IMR-90 (cell line): ENCODE data around the gene PGBD1. TPM values are rescaled to one million over a fixed set of nuclear protein-coding genes. Genes with fewer than 3 reads are reported as not detected.

Experiments
- ATAC-seq: fragments of 200-7000 bp; cut with Tn5 transposase; 2 replicates; pipeline ENCODE4 v1.9.1; 2020; ENCODE audit warnings: low read depth, mild to moderate bottlenecking, moderate library complexity
- BruUV-seq: library from RNA; stranded (reverse); fragments of 400-500 nt; replicated peaks from 2 replicates; lab custom pipeline; 2021; lab: Mats Ljungman, UMichigan
- CTCF ChIA-PET: fragments of 300-600 bp; formaldehyde crosslinking; extraction: SDS; loops from one replicate; lab custom pipeline; 2021; ENCODE audit warnings: antibody characterized with exemption; lab: Yijun Ruan, JAX
- POLR2A ChIA-PET: fragments of 300-600 bp; sonication (Branson Sonifier 250); formaldehyde crosslinking; loops from one replicate; lab custom pipeline; 2022; ENCODE audit warnings: antibody characterized with exemption; ENCODE audit not compliant: unreplicated experiment; lab: Charles Lee
- DNase-seq: peaks from one replicate; pipeline ENCODE4 v3.0.0; 2013
- H2AFZ ChIP-seq: replicated peaks from 2 replicates; pipeline ENCODE3; 2013; ENCODE audit warnings: low read length, mild to moderate bottlenecking; ENCODE audit not compliant: poor library complexity
- H2AK5ac ChIP-seq: 2 replicates; pipeline ENCODE4 v1.6.1; 2013; ENCODE audit warnings: low read depth, low read length, inconsistent platforms
- H2AK9ac ChIP-seq: replicated peaks from 2 replicates; pipeline ENCODE3; 2013; ENCODE audit warnings: mild to moderate bottlenecking, low read depth, low read length, moderate library complexity; ENCODE audit not compliant: poor library complexity
- H2BK120ac ChIP-seq: 2 replicates; pipeline ENCODE4 v1.6.1; 2013; ENCODE audit warnings: low read depth, low read length, inconsistent platforms
- H2BK15ac ChIP-seq: 3 replicates; pipeline ENCODE4 v1.6.1; 2013; ENCODE audit warnings: low read depth, low read length, inconsistent platforms
- H2BK20ac ChIP-seq: 2 replicates; pipeline ENCODE4 v1.6.1; 2013; ENCODE audit warnings: low read depth, mild to moderate bottlenecking, inconsistent platforms, low read length, moderate library complexity
- H2BK5ac ChIP-seq: 2 replicates; pipeline ENCODE4 v1.6.1; 2013; ENCODE audit warnings: mild to moderate bottlenecking, low read depth, low read length, inconsistent platforms; ENCODE audit not compliant: poor library complexity, severe bottlenecking
- H3K14ac ChIP-seq: replicated peaks from 2 replicates; pipeline ENCODE4 v1.6.1; 2013; ENCODE audit warnings: low read depth, low read length, inconsistent platforms
- H3K18ac ChIP-seq: 2 replicates; pipeline ENCODE4 v1.6.1; 2013; ENCODE audit warnings: low read depth, low read length, control low read depth
- H3K23ac ChIP-seq: 2 replicates; pipeline ENCODE4 v1.6.1; 2013; ENCODE audit warnings: low read depth, low read length, inconsistent platforms
- H3K27ac ChIP-seq: 2 replicates; pipeline ENCODE4 v1.5.1; 2013; ENCODE audit warnings: mild to moderate bottlenecking, control low read depth, low read length; ENCODE audit not compliant: insufficient read depth
- H3K27me3 ChIP-seq: 2 replicates; pipeline ENCODE4 v1.6.1; 2013; ENCODE audit warnings: low read length; ENCODE audit not compliant: control insufficient read depth, insufficient read depth
- H3K36me3 ChIP-seq: 2 replicates; pipeline ENCODE4 v1.6.1; 2013; ENCODE audit warnings: low read length, mixed read lengths; ENCODE audit not compliant: control insufficient read depth, insufficient read depth
- H3K4ac ChIP-seq: 2 replicates; pipeline ENCODE4 v1.6.1; 2013; ENCODE audit warnings: low read depth, low read length, inconsistent platforms
- H3K4me1 ChIP-seq: 2 replicates; pipeline ENCODE4 v1.6.1; 2013; ENCODE audit warnings: low read length, mixed read lengths; ENCODE audit not compliant: control insufficient read depth, insufficient read depth
- H3K4me2 ChIP-seq: 2 replicates; pipeline ENCODE4 v1.6.1; 2013; ENCODE audit warnings: low read depth, mild to moderate bottlenecking, control low read depth, low read length, moderate library complexity
- H3K4me3 ChIP-seq: 2 replicates; pipeline ENCODE4 v1.5.1; 2013; ENCODE audit warnings: low read depth, mild to moderate bottlenecking, control low read depth, low read length, moderate library complexity; ENCODE audit not compliant: insufficient read depth
- H3K56ac ChIP-seq: 2 replicates; pipeline ENCODE4 v1.6.1; 2013; ENCODE audit warnings: low read length, inconsistent platforms; ENCODE audit not compliant: insufficient read depth; ENCODE audit errors: extremely low read depth
- H3K79me1 ChIP-seq, 2 experiments: 2 replicates each; pipeline ENCODE4 v1.6.1; 2013; ENCODE audit warnings: low read length in 2 of 2, inconsistent platforms in 1 of 2, low read depth in 1 of 2
- H3K9ac ChIP-seq: 2 replicates; pipeline ENCODE4 v1.6.1; 2013; ENCODE audit warnings: low read depth, low read length, control low read depth
- H3K9me1 ChIP-seq: 2 replicates; pipeline ENCODE4 v1.6.1; 2013; ENCODE audit warnings: low read length, inconsistent platforms; ENCODE audit not compliant: insufficient read depth
- H3K9me3 ChIP-seq: 2 replicates; pipeline ENCODE4 v1.6.1; 2013; ENCODE audit warnings: low read length; ENCODE audit not compliant: control insufficient read depth, insufficient read depth
- H4K20me1 ChIP-seq: 2 replicates; pipeline ENCODE4 v1.6.1; 2013; ENCODE audit warnings: low read length, inconsistent platforms; ENCODE audit not compliant: insufficient read depth
- H4K5ac ChIP-seq: 2 replicates; pipeline ENCODE4 v1.6.1; 2013; ENCODE audit warnings: mild to moderate bottlenecking, low read depth, low read length, control low read depth
- H4K8ac ChIP-seq, 2 experiments: 2 replicates each; pipeline ENCODE4 v1.6.1; 2013; ENCODE audit warnings: low read depth in 2 of 2, low read length in 2 of 2, control low read depth in 1 of 2, inconsistent platforms in 1 of 2
- H4K91ac ChIP-seq: 2 replicates; pipeline ENCODE4 v1.6.1; 2013; ENCODE audit warnings: low read depth, low read length, inconsistent platforms; ENCODE audit not compliant: insufficient read depth
- BHLHE40 ChIP-seq: fragments of 150-350 bp; IDR thresholded peaks from 2 replicates; pipeline ENCODE4 v1.6.1; 2016; ENCODE audit warnings: mild to moderate bottlenecking, low read depth, low read length
- CEBPB ChIP-seq: IDR thresholded peaks from 2 replicates; pipeline ENCODE4 v1.6.1; 2012; ENCODE audit warnings: low read depth, low read length, improper control_type of control experiment
- CHD1 ChIP-seq: IDR thresholded peaks from 2 replicates; pipeline ENCODE4 v1.6.1; 2012; ENCODE audit warnings: low read depth, low read length, improper control_type of control experiment
- CTCF ChIP-seq: conservative IDR thresholded peaks from 2 replicates; pipeline ENCODE4 v1.5.1; 2012; ENCODE audit warnings: mild to moderate bottlenecking, low read depth, low read length, improper control_type of control experiment
- FOS ChIP-seq: fragments of 150-350 bp; IDR thresholded peaks from 2 replicates; pipeline ENCODE4 v1.6.1; 2016; ENCODE audit warnings: low read depth, low read length
- MAFK ChIP-seq: IDR thresholded peaks from 2 replicates; pipeline ENCODE4 v1.6.1; 2012; ENCODE audit warnings: low read depth, low read length, improper control_type of control experiment
- MAZ ChIP-seq: IDR thresholded peaks from 2 replicates; pipeline ENCODE4 v1.6.1; 2012; ENCODE audit warnings: low read depth, mild to moderate bottlenecking, low read length, improper control_type of control experiment, moderate library complexity, borderline replicate concordance
- MXI1 ChIP-seq: IDR thresholded peaks from 2 replicates; pipeline ENCODE4 v1.6.1; 2012; ENCODE audit warnings: low read depth, mild to moderate bottlenecking, low read length, moderate library complexity, borderline replicate concordance
- NFE2L2 ChIP-seq: fragments of 150-350 bp; IDR thresholded peaks from 2 replicates; pipeline ENCODE4 v1.6.1; 2016; ENCODE audit warnings: low read depth, mild to moderate bottlenecking, low read length
- POLR2A ChIP-seq: IDR thresholded peaks from 2 replicates; pipeline ENCODE4 v1.6.1; 2012; ENCODE audit warnings: mild to moderate bottlenecking, low read depth, low read length
- RAD21 ChIP-seq: IDR thresholded peaks from 2 replicates; pipeline ENCODE4 v1.6.1; 2012; ENCODE audit warnings: low read length, improper control_type of control experiment
- RCOR1 ChIP-seq: IDR thresholded peaks from 2 replicates; pipeline ENCODE4 v1.6.1; 2012; ENCODE audit warnings: mild to moderate bottlenecking, low read length, improper control_type of control experiment; ENCODE audit not compliant: insufficient replicate concordance
- RFX5 ChIP-seq: IDR thresholded peaks from 2 replicates; pipeline ENCODE4 v1.8.0; 2012; ENCODE audit warnings: low read depth, mild to moderate bottlenecking, low read length, moderate library complexity
- SMC3 ChIP-seq: fragments of 150-350 bp; IDR thresholded peaks from 2 replicates; pipeline ENCODE4 v1.6.1; 2016; ENCODE audit warnings: low read depth, mild to moderate bottlenecking, antibody characterized with exemption, low read length, moderate library complexity
- WGBS, 2 experiments: methylation state at CpG; one replicate each; pipeline versions ENCODE4 v1.1.5 to v1.1.7; 2013; ENCODE audit warnings: missing lambda C conversion rate in 2 of 2; ENCODE audit not compliant: insufficient read length in 1 of 2; ENCODE audit errors: extremely low coverage in 2 of 2; 5-methylcytosine and 5-hydroxymethylcytosine counted together
- dilution Hi-C: fragments of 300-500 bp; cut with HindIII; formaldehyde crosslinking; loops from one replicate; pipeline ENCODE4 v1.14.3; 2018; ENCODE audit warnings: low sequenced_read_pairs; ENCODE audit not compliant: unreplicated experiment
- in situ Hi-C: fragments of 300-500 bp; cut with MboI; formaldehyde crosslinking; loops from 3 replicates; pipeline ENCODE4 v1.14.3; 2019; ENCODE audit warnings: low sequenced_read_pairs, inconsistent platforms, mixed read lengths
- intact Hi-C: fragments of 100-400 bp; cut with micrococcal nuclease; formaldehyde crosslinking; loops from 2 replicates; pipeline ENCODE4 v1.10.0; 2022
- polyA plus RNA-seq, 3 experiments: library from polyadenylated mRNA; depleted of rRNA; stranded (reverse); fragments of >200 nt; gene quantifications; 2 replicates each; pipeline ENCODE4 v1.2.3, GENCODE V29; 2012; ENCODE audit warnings: low replicate concordance in 1 of 3
- total RNA-seq: library from RNA; depleted of rRNA; stranded (reverse); fragments of >200 nt; gene quantifications from 2 replicates; pipeline ENCODE4 v1.2.3, GENCODE V29; 2012
- TF ChIP-seq, protein P1 (sequence below): fragments of 150-350 bp; IDR thresholded peaks from 2 replicates; pipeline ENCODE4 v1.6.1; 2016; ENCODE audit warnings: low read depth, mild to moderate bottlenecking, low read length, moderate library complexity, borderline replicate concordance
- TF ChIP-seq, protein P2 (sequence below): fragments of 150-350 bp; IDR thresholded peaks from 2 replicates; pipeline ENCODE4 v1.6.1; 2017; ENCODE audit warnings: mild to moderate bottlenecking, antibody characterized with exemption, low read length, low read depth

PGBD1 gene
- total and polyA plus RNA-seq, 2 of the 4 experiments (the other 2 are of a cell fraction) = 3.9 to 6.3 TPM

- no peak for ATAC-seq
- BruUV-seq = no TSS peak
- in situ Hi-C loops = no loop called here
Observed at GRCh38 chr6:28248916-28249315, 32.5 kb upstream of the PGBD1 start.

More at GRCh38 chr6:28248916-28249315, 32.5 kb upstream of the PGBD1 start:
- TF ChIP-seq MXI1 = no peak
- TF ChIP-seq MAZ = no peak
- no peak for TF ChIP-seq CTCF
- TF ChIP-seq, protein P1, sequence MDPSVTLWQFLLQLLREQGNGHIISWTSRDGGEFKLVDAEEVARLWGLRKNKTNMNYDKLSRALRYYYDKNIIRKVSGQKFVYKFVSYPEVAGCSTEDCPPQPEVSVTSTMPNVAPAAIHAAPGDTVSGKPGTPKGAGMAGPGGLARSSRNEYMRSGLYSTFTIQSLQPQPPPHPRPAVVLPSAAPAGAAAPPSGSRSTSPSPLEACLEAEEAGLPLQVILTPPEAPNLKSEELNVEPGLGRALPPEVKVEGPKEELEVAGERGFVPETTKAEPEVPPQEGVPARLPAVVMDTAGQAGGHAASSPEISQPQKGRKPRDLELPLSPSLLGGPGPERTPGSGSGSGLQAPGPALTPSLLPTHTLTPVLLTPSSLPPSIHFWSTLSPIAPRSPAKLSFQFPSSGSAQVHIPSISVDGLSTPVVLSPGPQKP = no peak
- no peak for TF ChIP-seq POLR2A
- TF ChIP-seq BHLHE40 = no peak
- no peak for TF ChIP-seq SMC3
- no peak for TF ChIP-seq RCOR1
- TF ChIP-seq NFE2L2 = no peak
- no peak for TF ChIP-seq RFX5
- TF ChIP-seq RAD21 = no peak
- TF ChIP-seq CEBPB = no peak
- TF ChIP-seq, protein P2, sequence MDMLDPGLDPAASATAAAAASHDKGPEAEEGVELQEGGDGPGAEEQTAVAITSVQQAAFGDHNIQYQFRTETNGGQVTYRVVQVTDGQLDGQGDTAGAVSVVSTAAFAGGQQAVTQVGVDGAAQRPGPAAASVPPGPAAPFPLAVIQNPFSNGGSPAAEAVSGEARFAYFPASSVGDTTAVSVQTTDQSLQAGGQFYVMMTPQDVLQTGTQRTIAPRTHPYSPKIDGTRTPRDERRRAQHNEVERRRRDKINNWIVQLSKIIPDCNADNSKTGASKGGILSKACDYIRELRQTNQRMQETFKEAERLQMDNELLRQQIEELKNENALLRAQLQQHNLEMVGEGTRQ = no peak
- no peak for TF ChIP-seq MAFK
- TF ChIP-seq FOS = no peak
- no peak for TF ChIP-seq CHD1
- Histone ChIP-seq H3K23ac (no peak overlapping the region), H3K4me1 (peaks cover 7% of the 10 kb centered on the region), H3K27ac (no peak overlapping the region), H2BK15ac (no peak overlapping the region), H3K4me3 (no peak overlapping the region), H4K91ac (no peak overlapping the region), H4K20me1 (no peaks in the 10 kb centered on the region), H2BK120ac (no peak overlapping the region), H3K9ac (no peak overlapping the region), H2AK9ac (no peak overlapping the region), H3K4me2 (no peak overlapping the region), H3K27me3 (no peaks in the 10 kb centered on the region), H2AK5ac (no peak overlapping the region), H4K8ac (no peak overlapping the region), H3K79me1 (peaks cover 7 to 24% of the 10 kb centered on the region in 2 experiments), H3K9me1 (0 out of 2 replicates have a peak, but pooled peaks cover 3% of the 10 kb centered on the region), H3K56ac (no peak overlapping the region), H4K5ac (no peak overlapping the region), H2BK20ac (no peak overlapping the region), H2AFZ (no peak overlapping the region), H3K36me3 (peaks cover 25% of the 10 kb centered on the region), H3K4ac (no peak overlapping the region), H2BK5ac (no peak overlapping the region), H3K9me3 (no peaks in the 10 kb centered on the region), H3K14ac (no peak overlapping the region), H3K18ac (no peak overlapping the region)
- ChIA-PET CTCF (no interaction called here), POLR2A (no interaction called here)
- WGBS, 2 experiments = no CpG with 5 or more reads among the region's 1 CpG
- intact Hi-C loops = no loop called here
- no peak for DNase-seq
- dilution Hi-C loops = no loop called here
